K562 (cell line): ENCODE measurements around the gene RABGAP1. TPM values are rescaled to one million over a fixed set of nuclear protein-coding genes. Genes with fewer than 3 reads are reported as not detected.
A peak's percentile ranks its signal among the peaks of the same experiment; 100 is the strongest.

ENCODE experiments used
- ATAC-seq: fragments of 200-7000 bp; cut with Tn5 transposase; 3 replicates; pipeline ENCODE4 v1.9.1; 2020; ENCODE audit warnings: moderate library complexity
- BruUV-seq: library from RNA; stranded (reverse); fragments of 400-500 nt; replicated peaks from 2 replicates; lab custom pipeline; 2021; lab: Mats Ljungman, UMichigan
- CTCF ChIA-PET: fragments of 300-600 bp; formaldehyde crosslinking; extraction: SDS; loops from one replicate; lab custom pipeline; 2021; ENCODE audit warnings: low intra/inter-chr PET ratio; lab: Yijun Ruan, JAX
- POLR2A ChIA-PET: fragments of 300-600, 350-650 bp; sonication (Branson Sonifier 250); formaldehyde crosslinking; extraction: SDS; loops from one replicate; lab custom pipeline; 2021; ENCODE audit warnings: antibody characterized with exemption, inconsistent platforms; lab: Yijun Ruan, JAX
- DNase-seq, 4 experiments: peaks; one replicate each; pipeline versions ENCODE4 v3.0.0 to v3.0.0-alpha.2; 2011 to 2018; ENCODE audit warnings: low spot score in 3 of 4, mixed read lengths in 3 of 4; ENCODE audit errors: extremely low read depth in 1 of 4
- FAIRE-seq: peaks from 2 replicates; lab custom pipeline; 2011; peaks lifted over from hg19 to GRCh38; lab: Jason Lieb, UNC
- H2AFZ ChIP-seq: 2 replicates; pipeline ENCODE4 v1.6.0; 2011; ENCODE audit warnings: low read depth, low read length, control low read depth, inconsistent platforms
- H3K27ac ChIP-seq: fragments of 200-600 bp; 3 replicates; pipeline ENCODE4 v1.8.0; 2011; ENCODE audit warnings: low read depth, mild to moderate bottlenecking, control low read depth, inconsistent platforms, low read length, moderate library complexity, mixed read lengths; ENCODE audit errors: extremely low read depth
- H3K27me3 ChIP-seq, 2 experiments: fragments of 300-600 bp in 1 of 2; 2 replicates in 1 of 2; 3 replicates in 1 of 2; pipeline versions ENCODE4 v1.6.0 to v1.8.0; 2011; ENCODE audit warnings: inconsistent platforms in 2 of 2, low read length in 2 of 2, mild to moderate bottlenecking in 1 of 2, mixed read lengths in 1 of 2, moderate library complexity in 1 of 2; ENCODE audit not compliant: control insufficient read depth in 2 of 2, insufficient read depth in 2 of 2
- H3K36me3 ChIP-seq: fragments of 300-600 bp; 3 replicates; pipeline ENCODE4 v1.8.0; 2011; ENCODE audit warnings: mild to moderate bottlenecking, low read length, inconsistent platforms; ENCODE audit not compliant: control insufficient read depth, insufficient read depth
- H3K4me1 ChIP-seq, 2 experiments: fragments of 200-600 bp in 1 of 2; replicated peaks in 1 of 2; 2 replicates in 1 of 2; 3 replicates in 1 of 2; pipeline versions ENCODE4 v1.5.1 to v1.8.0; 2011; ENCODE audit warnings: inconsistent platforms in 2 of 2, low read length in 2 of 2, mild to moderate bottlenecking in 1 of 2, mixed read lengths in 1 of 2, moderate library complexity in 1 of 2; ENCODE audit not compliant: control insufficient read depth in 2 of 2, insufficient read depth in 2 of 2
- H3K4me2 ChIP-seq: 2 replicates; pipeline ENCODE4 v1.6.1; 2011; ENCODE audit warnings: low read length, control low read depth, inconsistent platforms, mixed read lengths; ENCODE audit not compliant: insufficient read depth
- H3K4me3 ChIP-seq: fragments of 200-600 bp; sonication (generic), shearing (Covaris generic); 2 replicates; pipeline ENCODE4 v1.5.1; 2016; ENCODE audit warnings: control low read depth, inconsistent platforms
- H3K79me2 ChIP-seq: fragments of 200-600 bp; 3 replicates; pipeline ENCODE4 v1.8.0; 2011; ENCODE audit warnings: low read length, inconsistent platforms; ENCODE audit not compliant: control insufficient read depth, insufficient read depth
- H3K9ac ChIP-seq, 2 experiments: 2 replicates each; pipeline versions ENCODE4 v1.6.0 to v1.6.1; 2011; ENCODE audit warnings: low read depth in 2 of 2, low read length in 2 of 2, control low read depth in 1 of 2, inconsistent platforms in 1 of 2, mild to moderate bottlenecking in 1 of 2, mixed read lengths in 1 of 2; ENCODE audit not compliant: insufficient read depth in 1 of 2
- H3K9me1 ChIP-seq: one replicate; pipeline ENCODE4 v1.6.0; 2011; ENCODE audit warnings: inconsistent platforms, mild to moderate bottlenecking, low read length, moderate library complexity; ENCODE audit not compliant: control insufficient read depth, insufficient read depth
- H3K9me3 ChIP-seq: replicated peaks from 2 replicates; pipeline ENCODE4 v1.5.1; 2011; ENCODE audit warnings: low read depth, low read length, inconsistent platforms; ENCODE audit not compliant: control insufficient read depth, insufficient read depth
- H4K20me1 ChIP-seq: replicated peaks from 2 replicates; pipeline ENCODE4 v1.6.1; 2011; ENCODE audit warnings: low read length, inconsistent platforms, mixed read lengths; ENCODE audit not compliant: control insufficient read depth, insufficient read depth
- CAMTA2 ChIP-seq: fragments of 250-450 bp; sonication (Bioruptor Pico); conservative IDR thresholded peaks from 2 replicates; pipeline ENCODE4 v1.5.1; 2022
- CTCFL ChIP-seq: IDR thresholded peaks from 2 replicates; pipeline ENCODE4 v1.6.1; 2011; ENCODE audit warnings: borderline replicate concordance, low read depth, mild to moderate bottlenecking, moderate library complexity, low read length; ENCODE audit not compliant: insufficient read depth, poor library complexity, severe bottlenecking
- KAT8 ChIP-seq: fragments of 450-650 bp; IDR thresholded peaks from 2 replicates; pipeline ENCODE4 v1.6.1; 2016; ENCODE audit warnings: low read depth, mild to moderate bottlenecking
- MEIS2 ChIP-seq: fragments of 450-650 bp; IDR thresholded peaks from 2 replicates; pipeline ENCODE4 v1.6.1; 2014; ENCODE audit warnings: mild to moderate bottlenecking; ENCODE audit not compliant: partially characterized antibody
- NRF1 ChIP-seq, 2 experiments: fragments of 450-650 bp; IDR thresholded peaks in 1 of 2; conservative IDR thresholded peaks in 1 of 2; 2 replicates each; pipeline ENCODE4 v1.6.1; 2014; ENCODE audit warnings: mild to moderate bottlenecking in 2 of 2
- PKNOX1 ChIP-seq: fragments of 450-650 bp; IDR thresholded peaks from 2 replicates; pipeline ENCODE4 v1.6.1; 2016
- ZNF316 ChIP-seq: fragments of 450-650 bp; IDR thresholded peaks from 2 replicates; pipeline ENCODE4 v1.6.1; 2016
- ZSCAN29 ChIP-seq: fragments of 450-650 bp; IDR thresholded peaks from 2 replicates; pipeline ENCODE4 v1.6.1; 2017
- WGBS: fragments of 100-300 bp; shearing (Covaris generic); methylation state at CpG from one replicate; pipeline ENCODE4 v1.1.6; 2016; ENCODE audit warnings: low coverage, mixed read lengths; ENCODE audit not compliant: insufficient coverage; ENCODE audit errors: missing lambda C conversion rate; 5-methylcytosine and 5-hydroxymethylcytosine counted together
- in situ Hi-C: fragments of 300-500 bp; cut with MboI; formaldehyde crosslinking; loops from 4 replicates; pipeline ENCODE4 v1.15.0; 2018; ENCODE audit warnings: inconsistent platforms, mixed read lengths
- intact Hi-C: fragments of 100-400 bp; cut with micrococcal nuclease; formaldehyde crosslinking; loops from 2 replicates; pipeline ENCODE4 v1.14.2; 2022
- polyA plus RNA-seq, 8 experiments: library from polyadenylated mRNA; depleted of rRNA in 4 of 8; stranded (reverse) in 5 of 8; unstranded in 3 of 8; fragments of >200 nt; fragmentation: Nextera tagmentation in 2 of 8; fragmentation: Illumina TruSeq in 1 of 8; extraction: Ambion mirVana in 2 of 8; extraction: Trizol in 1 of 8; gene quantifications; 2 replicates each; pipeline versions ENCODE4 v1.2.1 to v1.2.3, GENCODE V29; 2011 to 2014; ENCODE audit warnings: inconsistent platforms in 1 of 8, missing spikeins in 1 of 8
- total RNA-seq, 7 experiments: library from RNA; depleted of rRNA in 6 of 7; stranded (reverse); fragments of >200 nt in 6 of 7; fragmentation: Illumina TruSeq in 2 of 7; extraction: Trizol in 2 of 7; gene quantifications; 2 replicates each; pipeline versions ENCODE4 v1.2.1 to v1.2.3, GENCODE V29; 2011 to 2021; ENCODE audit warnings: low replicate concordance in 1 of 7

The RABGAP1 gene
- total and polyA plus RNA-seq, 9 of the 15 experiments (the other 6 are each of a cell fraction or from before 2014, with no cell fraction given): 1.5 to 22.7 (median 13.1) TPM

- TF ChIP-seq CTCFL: no peak
- TF ChIP-seq ZSCAN29: no peak
- TF ChIP-seq CAMTA2 (CRISPR knock-in tag): no peak
- no peak for TF ChIP-seq KAT8
- TF ChIP-seq, all 486 proteins: peak for 0
Observed at GRCh38 chr9:122955961-122956360, 15.1 kb downstream of the RABGAP1 start (continued).

- no peak overlapping the region for H3K4me3 ChIP-seq
- FAIRE-seq (peak; percentile 26), ATAC-seq (no peak), DNase-seq (no peak)
- no peaks in the 10 kb centered on the region for H3K27me3 ChIP-seq
- H3K27ac ChIP-seq: no peak overlapping the region
- CTCF ChIA-PET: no interaction called here
- no TSS peak for BruUV-seq
- TF ChIP-seq PKNOX1: peak; percentile 38
- TF ChIP-seq ZNF316: peak; percentile 31
- peak; percentile 81 for TF ChIP-seq MEIS2
- no peak for TF ChIP-seq NRF1 (conservative IDR thresholded peaks at IDR 0.05 in 1 of 2, IDR thresholded peaks at IDR 0.05 in 1 of 2)
- no peak overlapping the region for H2AFZ ChIP-seq
- POLR2A ChIA-PET: no interaction called here
- in situ Hi-C loops (no loop called here), intact Hi-C loops (no loop called here)
- H3K9me1 ChIP-seq: no peaks in the 10 kb centered on the region
- H3K36me3 ChIP-seq: peaks cover 5% of the 10 kb centered on the region; the same call in 1 of the 3 replicates
- H3K9me3 ChIP-seq: no peaks in the 10 kb centered on the region
- H4K20me1 ChIP-seq: no peaks in the 10 kb centered on the region
- H3K4me2 ChIP-seq: no peak overlapping the region
- H3K79me2 ChIP-seq: no peaks in the 10 kb centered on the region
- H3K9ac ChIP-seq: no peak overlapping the region
- 52% methylated on average over 1 of the region's 1 CpG for WGBS
- no peaks in the 10 kb centered on the region for H3K4me1 ChIP-seq
Observed at GRCh38 chr9:122961139-122961538, 20.3 kb downstream of the RABGAP1 start.
